ENCODE results near the gene CKB.

CKB gene

GRCh38 chr14:103483600-103483999 is 39.0 kb downstream of the CKB start:
- DNase-seq = no peak

- no peak for DNase-seq
Observed at GRCh38 chr14:103480595-103480994, 42.0 kb downstream of the CKB start.

- no peak for DNase-seq
Observed at GRCh38 chr14:103476631-103477030, 46.0 kb downstream of the CKB start.

GRCh38 chr14:103476065-103476464 is 46.6 kb downstream of the CKB start:
- no peak for DNase-seq

GRCh38 chr14:103474893-103475292 is 47.7 kb downstream of the CKB start:
- DNase-seq = no peak

- no peak for DNase-seq
Observed at GRCh38 chr14:103472939-103473338, 49.7 kb downstream of the CKB start.
